Panc1 (cell line): ENCODE measurements around the gene ESAM.

ENCODE experiments used
- POLR2AphosphoS5 ChIP-seq: IDR thresholded peaks from 2 replicates; pipeline ENCODE4 v1.6.1; 2012; ENCODE audit warnings: mild to moderate bottlenecking, low read depth, low read length, moderate library complexity
- REST ChIP-seq, 2 experiments: IDR thresholded peaks; 2 replicates each; pipeline ENCODE4 v1.6.1; 2011 to 2012; ENCODE audit warnings: low read depth in 2 of 2, control low read depth in 1 of 2, low read length in 1 of 2, mild to moderate bottlenecking in 1 of 2, moderate library complexity in 1 of 2; ENCODE audit not compliant: insufficient read depth in 1 of 2
- SIN3A ChIP-seq: IDR thresholded peaks from 2 replicates; pipeline ENCODE4 v1.6.1; 2012; ENCODE audit warnings: low read depth, mild to moderate bottlenecking, low read length, moderate library complexity, borderline replicate concordance; ENCODE audit not compliant: insufficient read depth
- TCF7L2 ChIP-seq: IDR thresholded peaks from 2 replicates; pipeline ENCODE4 v1.6.1; 2011; ENCODE audit warnings: mild to moderate bottlenecking, low read depth, low read length, inconsistent platforms
- TF ChIP-seq, protein P1 (sequence below): fragments of 450-650 bp; IDR thresholded peaks from 2 replicates; pipeline ENCODE4 v1.5.1; 2017; ENCODE audit warnings: mild to moderate bottlenecking

DNA sequence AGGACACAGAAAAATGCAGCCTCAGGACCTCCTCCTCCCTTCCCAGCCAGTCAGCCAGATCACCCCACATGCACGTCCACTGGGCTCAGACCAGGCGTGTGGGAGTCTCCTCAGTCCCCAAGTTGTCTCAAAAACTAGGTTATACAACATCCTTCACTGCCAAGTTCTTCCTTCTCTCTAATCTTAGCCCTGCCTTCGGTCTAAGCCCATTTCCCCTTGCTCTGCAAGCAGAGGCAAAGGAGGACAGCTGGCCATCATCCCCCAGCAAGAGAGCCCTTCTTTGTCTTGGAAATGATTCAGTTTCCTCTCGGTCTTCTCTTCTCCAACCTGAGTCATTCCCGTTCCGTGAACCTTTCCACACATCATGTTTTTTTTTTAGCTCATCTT is 36.4 kb downstream of the ESAM start:
- TF ChIP-seq, protein P1, sequence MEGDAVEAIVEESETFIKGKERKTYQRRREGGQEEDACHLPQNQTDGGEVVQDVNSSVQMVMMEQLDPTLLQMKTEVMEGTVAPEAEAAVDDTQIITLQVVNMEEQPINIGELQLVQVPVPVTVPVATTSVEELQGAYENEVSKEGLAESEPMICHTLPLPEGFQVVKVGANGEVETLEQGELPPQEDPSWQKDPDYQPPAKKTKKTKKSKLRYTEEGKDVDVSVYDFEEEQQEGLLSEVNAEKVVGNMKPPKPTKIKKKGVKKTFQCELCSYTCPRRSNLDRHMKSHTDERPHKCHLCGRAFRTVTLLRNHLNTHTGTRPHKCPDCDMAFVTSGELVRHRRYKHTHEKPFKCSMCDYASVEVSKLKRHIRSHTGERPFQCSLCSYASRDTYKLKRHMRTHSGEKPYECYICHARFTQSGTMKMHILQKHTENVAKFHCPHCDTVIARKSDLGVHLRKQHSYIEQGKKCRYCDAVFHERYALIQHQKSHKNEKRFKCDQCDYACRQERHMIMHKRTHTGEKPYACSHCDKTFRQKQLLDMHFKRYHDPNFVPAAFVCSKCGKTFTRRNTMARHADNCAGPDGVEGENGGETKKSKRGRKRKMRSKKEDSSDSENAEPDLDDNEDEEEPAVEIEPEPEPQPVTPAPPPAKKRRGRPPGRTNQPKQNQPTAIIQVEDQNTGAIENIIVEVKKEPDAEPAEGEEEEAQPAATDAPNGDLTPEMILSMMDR, result no peak
- TF ChIP-seq REST (IDR thresholded peaks at IDR 0.05; ENCODE audit: insufficient read depth in 1 of 2, low read depth in 2 of 2, low read length in 1 of 2) (no peak), POLR2AphosphoS5 (no peak), TCF7L2 (no peak), SIN3A (no peak)
